Neural cell (in vitro differentiated cells): ENCODE measurements around the gene TRIM6. TPM values are rescaled to one million over a fixed set of nuclear protein-coding genes. Genes with fewer than 3 reads are reported as not detected.

Experiments used
- H2AFZ ChIP-seq: fragments of 200-600, 300-800 bp; sonication (generic), shearing (Covaris generic); 2 replicates; pipeline ENCODE4 v1.6.0; 2014; ENCODE audit warnings: low read depth, mild to moderate bottlenecking, antibody characterized with exemption, low read length, moderate library complexity
- H3F3A ChIP-seq: fragments of 200-600 bp; shearing (Covaris generic); 2 replicates; pipeline ENCODE4 v1.6.1; 2016; ENCODE audit warnings: mild to moderate bottlenecking, moderate library complexity, mixed read lengths, antibody characterized with exemption, low read length; ENCODE audit not compliant: insufficient read depth, poor library complexity, severe bottlenecking
- H3K27ac ChIP-seq: fragments of 200-600, 300-800 bp; sonication (generic), shearing (Covaris generic); 2 replicates; pipeline ENCODE4 v1.5.1; 2014; ENCODE audit warnings: mild to moderate bottlenecking, low read length, moderate library complexity
- H3K27me3 ChIP-seq: fragments of 300-800, 200-600 bp; sonication (generic), shearing (Covaris generic); 2 replicates; pipeline ENCODE4 v1.6.0; 2014; ENCODE audit warnings: mild to moderate bottlenecking, low read depth, low read length, moderate library complexity; ENCODE audit not compliant: insufficient read depth
- H3K36me3 ChIP-seq: fragments of 300-800, 200-600 bp; sonication (generic), shearing (Covaris generic); 2 replicates; pipeline ENCODE4 v1.5.1; 2014; ENCODE audit warnings: mild to moderate bottlenecking, antibody characterized with exemption, low read length, moderate library complexity; ENCODE audit not compliant: insufficient read depth
- H3K4me2 ChIP-seq: fragments of 300-800, 200-600 bp; sonication (generic), shearing (Covaris generic); 2 replicates; pipeline ENCODE4 v1.6.0; 2014; ENCODE audit warnings: mild to moderate bottlenecking, low read length
- H3K4me3 ChIP-seq: fragments of 300-800, 200-600 bp; sonication (generic), shearing (Covaris generic); 2 replicates; pipeline ENCODE4 v1.5.1; 2014; ENCODE audit warnings: mild to moderate bottlenecking, low read length, moderate library complexity
- H3K79me2 ChIP-seq: fragments of 200-600 bp; shearing (Covaris generic); replicated peaks from 2 replicates; pipeline ENCODE4 v1.6.0; 2014; ENCODE audit warnings: mild to moderate bottlenecking, low read length, moderate library complexity; ENCODE audit not compliant: insufficient read depth
- H3K9ac ChIP-seq: fragments of 300-800, 200-600 bp; sonication (generic), shearing (Covaris generic); 2 replicates; pipeline ENCODE4 v1.6.1; 2016; ENCODE audit warnings: mild to moderate bottlenecking, low read length, mixed read lengths
- H3K9me2 ChIP-seq: fragments of 200-600 bp; shearing (Covaris generic); 2 replicates; pipeline ENCODE4 v1.6.1; 2016; ENCODE audit warnings: mild to moderate bottlenecking, low read length, mixed read lengths; ENCODE audit not compliant: insufficient read depth
- H3K9me3 ChIP-seq: fragments of 200-600, 300-800 bp; sonication (generic), shearing (Covaris generic); 2 replicates; pipeline ENCODE4 v1.6.1; 2016; ENCODE audit warnings: mild to moderate bottlenecking, mixed run types, low read length, moderate library complexity, mixed read lengths
- H4K20me1 ChIP-seq: fragments of 200-600 bp; shearing (Covaris generic); 2 replicates; pipeline ENCODE4 v1.6.1; 2016; ENCODE audit warnings: mild to moderate bottlenecking, mixed run types; ENCODE audit not compliant: insufficient read depth
- EP300 ChIP-seq: fragments of 450-650 bp; conservative IDR thresholded peaks from 2 replicates; pipeline ENCODE4 v1.6.1; 2014; ENCODE audit warnings: antibody characterized with exemption, mild to moderate bottlenecking, moderate library complexity; ENCODE audit not compliant: poor library complexity, severe bottlenecking
- EZH2 ChIP-seq: fragments of 200-600, 300-800 bp; shearing (Covaris generic), sonication (generic); IDR thresholded peaks from 2 replicates; pipeline ENCODE4 v1.6.1; 2014; ENCODE audit warnings: antibody characterized with exemption, low read length, borderline replicate concordance, mild to moderate bottlenecking; ENCODE audit not compliant: insufficient read depth, poor library complexity, severe bottlenecking
- MXI1 ChIP-seq: fragments of 450-650 bp; conservative IDR thresholded peaks from 2 replicates; pipeline ENCODE4 v1.6.1; 2014; ENCODE audit warnings: antibody characterized with exemption, mild to moderate bottlenecking; ENCODE audit not compliant: poor library complexity, severe bottlenecking
- POLR2AphosphoS5 ChIP-seq: IDR thresholded peaks from 2 replicates; pipeline ENCODE4 v1.6.1; 2012
- RAD21 ChIP-seq: fragments of 450-650 bp; conservative IDR thresholded peaks from 2 replicates; pipeline ENCODE4 v1.6.1; 2014; ENCODE audit warnings: antibody characterized with exemption, mild to moderate bottlenecking, moderate library complexity
- SMC3 ChIP-seq: fragments of 450-650 bp; conservative IDR thresholded peaks from 2 replicates; pipeline ENCODE4 v1.6.1; 2014; ENCODE audit warnings: antibody characterized with exemption, mild to moderate bottlenecking, moderate library complexity; ENCODE audit not compliant: poor library complexity
- TAF1 ChIP-seq: IDR thresholded peaks from 2 replicates; pipeline ENCODE4 v1.6.1; 2012; ENCODE audit warnings: low read depth
- polyA plus RNA-seq: library from polyadenylated mRNA; depleted of rRNA; stranded (reverse); fragments of >200 nt; gene quantifications from 2 replicates; pipeline ENCODE4 v1.2.3, GENCODE V29; 2014
- TF ChIP-seq, protein P1 (sequence below): IDR thresholded peaks from 2 replicates; pipeline ENCODE4 v1.6.1; 2012; ENCODE audit warnings: borderline replicate concordance
- TF ChIP-seq, protein P2 (sequence below): fragments of 450-650 bp; IDR thresholded peaks from 2 replicates; pipeline ENCODE4 v1.5.1; 2014; ENCODE audit warnings: antibody characterized with exemption, mild to moderate bottlenecking, moderate library complexity; ENCODE audit not compliant: poor library complexity, severe bottlenecking

The TRIM6 gene
- polyA plus RNA-seq, 1 donor from 2014 or later = not detected

DNA sequence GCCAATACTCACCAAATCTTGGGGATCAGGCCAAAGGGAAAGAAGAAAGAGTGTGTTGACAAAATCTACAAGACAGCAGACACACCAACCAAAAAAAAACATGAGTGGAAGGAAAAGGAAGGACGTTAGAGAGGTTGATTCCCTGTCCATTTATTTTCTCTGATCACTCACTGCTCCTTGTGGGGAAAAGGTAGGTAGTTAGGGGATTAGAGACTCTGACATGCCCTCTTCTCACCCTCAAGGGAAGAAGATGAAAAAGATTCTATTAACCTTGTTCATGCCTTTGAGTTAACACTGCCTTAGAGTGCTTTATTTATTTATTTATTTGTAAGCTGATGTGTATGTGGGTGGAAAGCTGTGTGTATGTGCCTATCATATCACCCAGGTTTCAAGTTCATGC lies 48.0 kb upstream of the TRIM6 start, which contains the start of gene OR52H1:
Gene OR52H1 (minus strand): TSS at position 101 of the 400 bp plus-strand sequence. CDS start 3,035 bp downstream, outside the sequence.
- no peak for TF ChIP-seq RAD21
- no peak for TF ChIP-seq EZH2
- TF ChIP-seq EP300 = no peak
- no peak for TF ChIP-seq TAF1
- TF ChIP-seq, protein P1, sequence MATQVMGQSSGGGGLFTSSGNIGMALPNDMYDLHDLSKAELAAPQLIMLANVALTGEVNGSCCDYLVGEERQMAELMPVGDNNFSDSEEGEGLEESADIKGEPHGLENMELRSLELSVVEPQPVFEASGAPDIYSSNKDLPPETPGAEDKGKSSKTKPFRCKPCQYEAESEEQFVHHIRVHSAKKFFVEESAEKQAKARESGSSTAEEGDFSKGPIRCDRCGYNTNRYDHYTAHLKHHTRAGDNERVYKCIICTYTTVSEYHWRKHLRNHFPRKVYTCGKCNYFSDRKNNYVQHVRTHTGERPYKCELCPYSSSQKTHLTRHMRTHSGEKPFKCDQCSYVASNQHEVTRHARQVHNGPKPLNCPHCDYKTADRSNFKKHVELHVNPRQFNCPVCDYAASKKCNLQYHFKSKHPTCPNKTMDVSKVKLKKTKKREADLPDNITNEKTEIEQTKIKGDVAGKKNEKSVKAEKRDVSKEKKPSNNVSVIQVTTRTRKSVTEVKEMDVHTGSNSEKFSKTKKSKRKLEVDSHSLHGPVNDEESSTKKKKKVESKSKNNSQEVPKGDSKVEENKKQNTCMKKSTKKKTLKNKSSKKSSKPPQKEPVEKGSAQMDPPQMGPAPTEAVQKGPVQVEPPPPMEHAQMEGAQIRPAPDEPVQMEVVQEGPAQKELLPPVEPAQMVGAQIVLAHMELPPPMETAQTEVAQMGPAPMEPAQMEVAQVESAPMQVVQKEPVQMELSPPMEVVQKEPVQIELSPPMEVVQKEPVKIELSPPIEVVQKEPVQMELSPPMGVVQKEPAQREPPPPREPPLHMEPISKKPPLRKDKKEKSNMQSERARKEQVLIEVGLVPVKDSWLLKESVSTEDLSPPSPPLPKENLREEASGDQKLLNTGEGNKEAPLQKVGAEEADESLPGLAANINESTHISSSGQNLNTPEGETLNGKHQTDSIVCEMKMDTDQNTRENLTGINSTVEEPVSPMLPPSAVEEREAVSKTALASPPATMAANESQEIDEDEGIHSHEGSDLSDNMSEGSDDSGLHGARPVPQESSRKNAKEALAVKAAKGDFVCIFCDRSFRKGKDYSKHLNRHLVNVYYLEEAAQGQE = no peak
- no peak within 1 kb of the TSS for H3K9ac ChIP-seq

DNA sequence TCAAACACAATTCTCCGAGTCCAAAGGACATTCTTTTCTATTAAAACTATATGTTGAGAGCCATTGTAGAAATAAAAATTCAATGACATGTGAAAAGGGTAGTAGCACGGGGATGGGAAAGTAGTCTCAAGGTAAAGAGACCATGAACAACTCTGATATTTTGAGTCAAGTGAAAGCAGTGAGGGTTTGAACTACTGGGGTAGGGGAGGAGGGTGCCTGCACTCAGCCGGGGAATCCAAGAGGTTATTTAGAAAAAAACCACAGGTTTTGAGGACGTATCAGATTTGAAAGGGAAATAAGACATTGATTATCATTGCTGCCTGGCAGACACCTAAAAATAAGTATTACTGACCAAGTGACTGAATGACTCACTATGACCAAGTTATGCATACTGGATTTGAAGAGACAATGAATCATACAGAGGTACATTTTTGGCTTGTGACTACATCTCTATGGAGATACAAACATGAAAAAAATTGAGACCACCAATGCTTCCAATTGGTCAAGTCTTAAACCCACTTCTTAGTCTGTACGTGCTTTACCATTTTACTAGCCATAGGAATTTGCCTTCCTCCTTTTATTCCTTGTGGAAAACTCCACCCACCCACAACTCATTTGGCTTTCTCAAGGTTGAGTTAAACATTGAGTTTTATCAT lies 45.9 kb upstream of the TRIM6 start:
- no peak overlapping the region for H2AFZ ChIP-seq
- H4K20me1 ChIP-seq = no peaks in the 10 kb centered on the region
- H3K9me2 ChIP-seq = no peaks in the 10 kb centered on the region
- no peaks in the 10 kb centered on the region for H3K9me3 ChIP-seq
- TF ChIP-seq SMC3 = no peak
- TF ChIP-seq, protein P2, sequence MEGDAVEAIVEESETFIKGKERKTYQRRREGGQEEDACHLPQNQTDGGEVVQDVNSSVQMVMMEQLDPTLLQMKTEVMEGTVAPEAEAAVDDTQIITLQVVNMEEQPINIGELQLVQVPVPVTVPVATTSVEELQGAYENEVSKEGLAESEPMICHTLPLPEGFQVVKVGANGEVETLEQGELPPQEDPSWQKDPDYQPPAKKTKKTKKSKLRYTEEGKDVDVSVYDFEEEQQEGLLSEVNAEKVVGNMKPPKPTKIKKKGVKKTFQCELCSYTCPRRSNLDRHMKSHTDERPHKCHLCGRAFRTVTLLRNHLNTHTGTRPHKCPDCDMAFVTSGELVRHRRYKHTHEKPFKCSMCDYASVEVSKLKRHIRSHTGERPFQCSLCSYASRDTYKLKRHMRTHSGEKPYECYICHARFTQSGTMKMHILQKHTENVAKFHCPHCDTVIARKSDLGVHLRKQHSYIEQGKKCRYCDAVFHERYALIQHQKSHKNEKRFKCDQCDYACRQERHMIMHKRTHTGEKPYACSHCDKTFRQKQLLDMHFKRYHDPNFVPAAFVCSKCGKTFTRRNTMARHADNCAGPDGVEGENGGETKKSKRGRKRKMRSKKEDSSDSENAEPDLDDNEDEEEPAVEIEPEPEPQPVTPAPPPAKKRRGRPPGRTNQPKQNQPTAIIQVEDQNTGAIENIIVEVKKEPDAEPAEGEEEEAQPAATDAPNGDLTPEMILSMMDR = no peak
- no peak for TF ChIP-seq EZH2
- no peak for TF ChIP-seq TAF1
- no peak for TF ChIP-seq POLR2AphosphoS5
- TF ChIP-seq, protein P1 = no peak
- no peak for TF ChIP-seq MXI1
- TF ChIP-seq EP300 = no peak
- no peak for TF ChIP-seq RAD21
- no peak overlapping the region for H3K9ac ChIP-seq
- H3K79me2 ChIP-seq = no peaks in the 10 kb centered on the region
- no peak overlapping the region for H3K27ac ChIP-seq
- no peak overlapping the region for H3K4me2 ChIP-seq
- H3F3A ChIP-seq = no peaks in the 10 kb centered on the region
- no peak overlapping the region for H3K4me3 ChIP-seq
- H3K36me3 ChIP-seq = no peaks in the 10 kb centered on the region
- H3K27me3 ChIP-seq = no peaks in the 10 kb centered on the region

More for the DNA sequence above, 48.0 kb upstream of the TRIM6 start, which contains the start of gene OR52H1:
- Histone ChIP-seq H4K20me1 (no peaks in the 10 kb centered on the region), H3K27me3 (no peaks in the 10 kb centered on the region), H3K4me2 (no peak within 1 kb of the TSS), H2AFZ (no peak within 1 kb of the TSS), H3K79me2 (no peaks in the 10 kb centered on the region), H3K36me3 (no peaks in the 10 kb centered on the region), H3K9me3 (no peaks in the 10 kb centered on the region), H3K27ac (no peak within 1 kb of the TSS), H3K9me2 (no peaks in the 10 kb centered on the region), H3K4me3 (no peak within 1 kb of the TSS), H3F3A (no peaks in the 10 kb centered on the region)
